ENCODE measurements around the gene MSANTD3.

GRCh38 chr9:100379862-100380261, 47.1 kb upstream of the MSANTD3 start:
- TF ChIP-seq, protein P1, sequence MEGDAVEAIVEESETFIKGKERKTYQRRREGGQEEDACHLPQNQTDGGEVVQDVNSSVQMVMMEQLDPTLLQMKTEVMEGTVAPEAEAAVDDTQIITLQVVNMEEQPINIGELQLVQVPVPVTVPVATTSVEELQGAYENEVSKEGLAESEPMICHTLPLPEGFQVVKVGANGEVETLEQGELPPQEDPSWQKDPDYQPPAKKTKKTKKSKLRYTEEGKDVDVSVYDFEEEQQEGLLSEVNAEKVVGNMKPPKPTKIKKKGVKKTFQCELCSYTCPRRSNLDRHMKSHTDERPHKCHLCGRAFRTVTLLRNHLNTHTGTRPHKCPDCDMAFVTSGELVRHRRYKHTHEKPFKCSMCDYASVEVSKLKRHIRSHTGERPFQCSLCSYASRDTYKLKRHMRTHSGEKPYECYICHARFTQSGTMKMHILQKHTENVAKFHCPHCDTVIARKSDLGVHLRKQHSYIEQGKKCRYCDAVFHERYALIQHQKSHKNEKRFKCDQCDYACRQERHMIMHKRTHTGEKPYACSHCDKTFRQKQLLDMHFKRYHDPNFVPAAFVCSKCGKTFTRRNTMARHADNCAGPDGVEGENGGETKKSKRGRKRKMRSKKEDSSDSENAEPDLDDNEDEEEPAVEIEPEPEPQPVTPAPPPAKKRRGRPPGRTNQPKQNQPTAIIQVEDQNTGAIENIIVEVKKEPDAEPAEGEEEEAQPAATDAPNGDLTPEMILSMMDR (IDR thresholded peaks at IDR 0.05; ENCODE audit: low read length) = no peak
- no peak for TF ChIP-seq EZH2 (optimal IDR thresholded peaks at IDR 0.05; ENCODE audit: low read depth, low read length)

Data from MM.1S (cell line).